ENCODE data around the gene SOWAHB. TPM values are rescaled to one million over a fixed set of nuclear protein-coding genes. Genes with fewer than 3 reads are reported as not detected.

The SOWAHB gene
- total RNA-seq, 4 donors from 2014 or later = 5.1 to 8.2 (median 6.9) TPM

DNA sequence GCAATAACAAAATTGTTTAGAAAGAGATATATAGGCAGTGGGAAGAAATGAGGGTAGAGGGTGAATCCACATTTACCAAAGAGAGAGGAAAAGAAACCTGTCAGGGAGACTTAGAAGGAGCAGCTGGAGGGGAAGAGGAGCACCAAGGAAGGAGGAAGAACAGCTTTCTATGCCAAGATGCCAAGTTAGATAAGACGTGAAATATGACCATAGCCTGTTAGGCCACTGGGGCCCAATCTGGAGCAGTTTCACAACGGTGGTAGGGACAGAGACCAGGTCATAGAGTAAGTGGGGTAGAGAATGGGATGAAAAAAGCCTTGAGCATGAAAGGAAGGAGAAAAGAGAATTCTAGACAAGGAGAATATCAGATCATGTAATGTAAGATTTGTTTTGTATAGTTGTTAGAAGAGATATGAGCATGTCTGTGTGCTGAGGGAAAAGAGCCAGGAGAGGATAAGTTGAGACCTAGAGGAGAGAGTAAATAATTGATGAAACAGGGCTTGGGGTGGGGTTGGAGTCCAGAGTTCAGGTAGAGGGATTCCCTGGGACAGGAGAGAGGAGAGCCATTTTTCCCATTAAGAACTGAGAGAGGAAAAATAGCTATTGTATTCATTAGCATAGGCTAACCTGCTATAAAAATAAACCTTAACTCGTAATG, 4.4 kb upstream of the SOWAHB start:
- intact Hi-C loops (cut with DNase I) = no loop called here
- TF ChIP-seq, protein P1, sequence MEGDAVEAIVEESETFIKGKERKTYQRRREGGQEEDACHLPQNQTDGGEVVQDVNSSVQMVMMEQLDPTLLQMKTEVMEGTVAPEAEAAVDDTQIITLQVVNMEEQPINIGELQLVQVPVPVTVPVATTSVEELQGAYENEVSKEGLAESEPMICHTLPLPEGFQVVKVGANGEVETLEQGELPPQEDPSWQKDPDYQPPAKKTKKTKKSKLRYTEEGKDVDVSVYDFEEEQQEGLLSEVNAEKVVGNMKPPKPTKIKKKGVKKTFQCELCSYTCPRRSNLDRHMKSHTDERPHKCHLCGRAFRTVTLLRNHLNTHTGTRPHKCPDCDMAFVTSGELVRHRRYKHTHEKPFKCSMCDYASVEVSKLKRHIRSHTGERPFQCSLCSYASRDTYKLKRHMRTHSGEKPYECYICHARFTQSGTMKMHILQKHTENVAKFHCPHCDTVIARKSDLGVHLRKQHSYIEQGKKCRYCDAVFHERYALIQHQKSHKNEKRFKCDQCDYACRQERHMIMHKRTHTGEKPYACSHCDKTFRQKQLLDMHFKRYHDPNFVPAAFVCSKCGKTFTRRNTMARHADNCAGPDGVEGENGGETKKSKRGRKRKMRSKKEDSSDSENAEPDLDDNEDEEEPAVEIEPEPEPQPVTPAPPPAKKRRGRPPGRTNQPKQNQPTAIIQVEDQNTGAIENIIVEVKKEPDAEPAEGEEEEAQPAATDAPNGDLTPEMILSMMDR (IDR thresholded peaks at IDR 0.05) = no peak
- no peak for TF ChIP-seq POLR2A (IDR thresholded peaks at IDR 0.05)
- no peak for DNase-seq
- H3K9me3 ChIP-seq = no peaks in the 10 kb centered on the region
- H3K27ac ChIP-seq = no peak overlapping the region
- no peak overlapping the region for H3K4me3 ChIP-seq (replicated peaks in 1 of 3)
- WGBS, 2 donors = 68% methylated on average over 3 of the region's 3 CpGs
- H3K27me3 ChIP-seq = no peaks in the 10 kb centered on the region
- peaks cover 0 to 6% of the 10 kb centered on the region in 2 donors for H3K4me1 ChIP-seq
- no peaks in the 10 kb centered on the region for H3K36me3 ChIP-seq

DNA sequence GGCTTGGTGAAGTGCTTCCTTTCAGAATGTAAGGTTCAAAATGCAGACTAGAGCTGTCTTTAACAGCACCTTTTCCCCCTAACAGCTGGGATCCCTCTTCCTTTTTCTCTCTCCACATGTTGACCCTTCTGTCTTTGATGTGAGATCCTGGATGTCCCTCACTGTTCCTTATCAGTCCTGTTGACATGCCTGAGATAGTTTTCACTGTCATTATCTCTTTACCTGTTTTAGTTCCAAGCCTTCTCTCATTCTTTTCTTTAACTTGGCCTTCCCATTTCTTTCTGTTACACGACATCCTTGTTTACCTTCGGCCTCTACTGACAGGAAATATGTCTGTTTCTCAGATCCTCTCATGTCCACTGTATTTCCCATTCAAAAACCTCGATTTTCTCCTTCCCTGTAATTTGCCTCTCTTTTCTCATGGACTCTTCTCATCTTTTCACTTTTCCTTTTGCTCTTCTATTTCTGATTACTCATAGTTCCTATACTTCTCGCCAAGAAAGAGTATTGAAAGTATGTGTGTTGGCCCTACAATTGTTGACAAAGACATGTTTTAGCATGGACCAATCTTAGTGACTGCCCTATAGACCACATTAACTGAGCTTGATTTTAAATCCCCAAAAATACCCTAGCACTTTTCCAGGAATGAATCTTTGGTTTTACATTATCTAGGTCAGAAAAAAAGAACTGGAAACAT, 1.2 kb upstream of the SOWAHB start:
- Histone ChIP-seq H3K36me3 (no peaks in the 10 kb centered on the region), H3K4me1 (peaks cover 6 to 18% of the 10 kb centered on the region in 2 donors), H3K27ac (no peak overlapping the region), H3K27me3 (no peaks in the 10 kb centered on the region), H3K9me3 (no peaks in the 10 kb centered on the region), H3K4me3 (replicated peaks in 1 of 3) (no peak overlapping the region)
- DNase-seq = no peak
- intact Hi-C loops (cut with DNase I) = no loop called here
- WGBS, 2 donors = 88 to 89% methylated on average over 4 of the region's 4 CpGs
- TF ChIP-seq POLR2A (IDR thresholded peaks at IDR 0.05) = no peak
- TF ChIP-seq, protein P1 (IDR thresholded peaks at IDR 0.05) = no peak

DNA sequence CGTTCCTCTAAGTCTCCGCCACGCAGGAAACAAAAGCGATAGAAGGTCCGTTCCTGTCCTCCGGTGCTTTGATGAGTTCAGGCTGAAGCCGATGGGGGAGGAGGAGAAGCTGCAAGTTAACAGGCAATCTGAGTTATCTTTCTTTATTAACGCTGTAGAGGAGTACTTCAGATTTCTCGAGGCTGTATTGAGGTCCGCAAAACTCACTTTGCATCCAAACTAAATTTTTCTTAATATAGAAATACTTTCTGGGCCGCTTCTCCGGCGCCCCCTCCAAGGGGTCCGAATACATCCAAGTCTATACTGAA, 395 bp upstream of the SOWAHB start:
- Histone ChIP-seq H3K4me3 (replicated peaks in 1 of 3) (peak overlapping the region in 2 of 3 donors; percentile 5 to 71), H3K9me3 (no peaks in the 10 kb centered on the region), H3K27me3 (no peaks in the 10 kb centered on the region), H3K36me3 (no peaks in the 10 kb centered on the region), H3K4me1 (peaks cover 6 to 18% of the 10 kb centered on the region in 2 donors), H3K27ac (peak overlapping the region in 2 of 3 donors; percentile 81 to 91)
- TF ChIP-seq, protein P1 (IDR thresholded peaks at IDR 0.05) = no peak
- no peak for TF ChIP-seq POLR2A (IDR thresholded peaks at IDR 0.05)
- DNase-seq = no peak
- 10 to 16% methylated on average over 13 to 14 of the region's 14 CpGs for WGBS, 2 donors
- intact Hi-C loops (cut with DNase I) = no loop called here

DNA sequence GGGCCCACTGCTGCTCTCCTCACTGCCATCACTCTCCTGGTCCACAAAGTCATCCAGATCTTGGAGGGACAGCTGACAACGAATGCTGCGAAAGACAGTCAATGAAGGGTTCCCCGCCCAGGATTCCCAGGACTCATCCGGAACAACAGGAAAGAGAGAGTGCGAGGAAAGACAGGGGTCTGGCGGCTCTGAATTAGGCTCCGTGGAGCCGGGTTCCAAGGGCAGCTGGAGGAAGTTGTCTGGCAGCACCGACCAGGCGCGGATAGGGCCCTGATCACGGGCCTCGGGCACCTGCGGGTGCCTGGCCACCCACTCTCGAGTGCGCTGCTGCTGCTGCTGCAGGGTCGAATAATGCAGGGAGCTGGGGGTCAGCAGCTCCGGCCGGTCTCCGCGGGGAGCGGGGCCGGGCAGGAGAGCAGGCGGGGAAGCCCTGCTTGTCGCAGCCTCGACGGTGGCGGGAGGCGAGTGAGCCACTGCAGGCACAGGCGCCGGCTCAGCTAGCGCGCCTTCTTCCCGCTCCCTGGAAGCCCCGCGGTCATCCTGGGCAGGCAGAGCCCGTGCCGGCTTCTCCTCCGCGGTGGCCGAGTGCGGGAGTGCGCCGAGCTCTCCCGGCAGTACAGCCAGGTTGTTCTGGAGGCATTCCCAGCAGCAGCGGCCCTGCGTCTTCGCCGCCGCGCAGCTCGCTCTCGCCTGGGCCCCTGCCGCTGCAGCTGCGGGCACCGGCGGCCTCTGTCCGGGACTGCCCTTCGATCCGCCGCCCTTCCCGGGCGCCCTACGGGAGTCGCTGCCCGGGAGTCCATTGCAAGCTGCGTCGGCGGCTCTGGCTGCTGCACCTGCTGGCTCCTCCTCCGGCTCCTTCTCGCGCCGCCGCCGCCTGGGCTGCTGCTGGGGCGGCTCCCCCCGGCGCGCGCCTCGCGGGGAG, 1.1 kb downstream of the SOWAHB start:
- DNase-seq = peak; percentile 68
- Histone ChIP-seq H3K27me3 (no peaks in the 10 kb centered on the region), H3K27ac (peak overlapping the region in 2 of 3 donors; percentile 81 to 91), H3K36me3 (no peaks in the 10 kb centered on the region), H3K4me3 (replicated peaks in 1 of 3) (peak overlapping the region; percentile 63 to 71 (median 68)), H3K4me1 (peaks cover 6 to 18% of the 10 kb centered on the region in 2 donors), H3K9me3 (no peaks in the 10 kb centered on the region)
- no peak for TF ChIP-seq POLR2A (IDR thresholded peaks at IDR 0.05)
- TF ChIP-seq, protein P1 (IDR thresholded peaks at IDR 0.05) = peak in 1 of 6 experiments; percentile 8
- intact Hi-C loops (cut with DNase I) = no loop called here
- WGBS, 2 donors = 38 to 42% methylated on average over 6 to 14 of the region's 82 CpGs
